ENCODE measurements around the gene PRDX4. TPM values are rescaled to one million over a fixed set of nuclear protein-coding genes. Genes with fewer than 3 reads are reported as not detected.

PRDX4 gene
- total RNA-seq, 1 experiment from 2014 or later = 132 TPM

DNA sequence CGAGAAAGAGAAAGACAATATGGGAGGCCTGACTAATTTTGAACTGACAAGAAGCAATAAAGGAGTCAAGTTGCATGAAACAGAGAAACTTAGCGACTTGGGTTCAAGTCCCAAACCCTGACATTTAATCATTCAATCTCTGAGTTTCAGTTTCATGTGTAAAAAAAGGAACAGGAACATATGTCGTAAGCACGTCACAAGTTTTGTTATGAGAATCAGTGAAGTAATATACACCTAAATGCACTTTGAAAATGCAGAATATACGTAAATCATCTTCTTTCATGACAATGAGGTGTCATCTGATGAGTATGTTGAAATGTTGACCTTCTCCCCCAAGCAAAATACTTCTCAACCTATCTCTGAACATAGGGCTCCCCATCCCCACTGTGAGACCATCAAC lies 65.4 kb downstream of the PRDX4 start:
- no peaks in the 10 kb centered on the region for H3K9me3 Mint-ChIP-seq (ENCODE audit: low read depth, unreplicated experiment)
- no peaks in the 10 kb centered on the region for H3K27me3 Mint-ChIP-seq (ENCODE audit: unreplicated experiment)
- no peak for DNase-seq
- H3K4me1 Mint-ChIP-seq (ENCODE audit: low read depth, unreplicated experiment) = no peaks in the 10 kb centered on the region
- TF ChIP-seq, protein P1, sequence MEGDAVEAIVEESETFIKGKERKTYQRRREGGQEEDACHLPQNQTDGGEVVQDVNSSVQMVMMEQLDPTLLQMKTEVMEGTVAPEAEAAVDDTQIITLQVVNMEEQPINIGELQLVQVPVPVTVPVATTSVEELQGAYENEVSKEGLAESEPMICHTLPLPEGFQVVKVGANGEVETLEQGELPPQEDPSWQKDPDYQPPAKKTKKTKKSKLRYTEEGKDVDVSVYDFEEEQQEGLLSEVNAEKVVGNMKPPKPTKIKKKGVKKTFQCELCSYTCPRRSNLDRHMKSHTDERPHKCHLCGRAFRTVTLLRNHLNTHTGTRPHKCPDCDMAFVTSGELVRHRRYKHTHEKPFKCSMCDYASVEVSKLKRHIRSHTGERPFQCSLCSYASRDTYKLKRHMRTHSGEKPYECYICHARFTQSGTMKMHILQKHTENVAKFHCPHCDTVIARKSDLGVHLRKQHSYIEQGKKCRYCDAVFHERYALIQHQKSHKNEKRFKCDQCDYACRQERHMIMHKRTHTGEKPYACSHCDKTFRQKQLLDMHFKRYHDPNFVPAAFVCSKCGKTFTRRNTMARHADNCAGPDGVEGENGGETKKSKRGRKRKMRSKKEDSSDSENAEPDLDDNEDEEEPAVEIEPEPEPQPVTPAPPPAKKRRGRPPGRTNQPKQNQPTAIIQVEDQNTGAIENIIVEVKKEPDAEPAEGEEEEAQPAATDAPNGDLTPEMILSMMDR (IDR thresholded peaks at IDR 0.05; ENCODE audit: unreplicated experiment) = no peak
- no peak overlapping the region for H3K4me3 Mint-ChIP-seq (ENCODE audit: low read depth, unreplicated experiment)
- no TSS peak for BruUV-seq (replicated peaks)
- peaks cover 15% of the 10 kb centered on the region for H3K36me3 Mint-ChIP-seq (ENCODE audit: insufficient read depth, unreplicated experiment)
- CTCF ChIA-PET = no interaction called here
- H3K27ac Mint-ChIP-seq (ENCODE audit: unreplicated experiment) = no peak overlapping the region
- intact Hi-C loops (cut with micrococcal nuclease; ENCODE audit: unreplicated experiment) = no loop called here

Other genes with a start within 250 kb of the PRDX4 start
- 38.1 and 49.6 TPM in 2 replicates for gene ACOT9, start 75.8 kb downstream of the PRDX4 start, total RNA-seq (2022)
- 419 and 426 TPM in 2 replicates for gene SAT1, start 115.7 kb downstream of the PRDX4 start, total RNA-seq (2022)
- 46.8 and 50.0 TPM in 2 replicates for gene APOO, start 240.4 kb downstream of the PRDX4 start, total RNA-seq (2022)
- gene CXorf58, start 240.5 kb downstream of the PRDX4 start, total RNA-seq (2022) = not detected in 2 replicates

All from Calu3 (cell line).